ENCODE results near the gene RXRA. TPM values are rescaled to one million over a fixed set of nuclear protein-coding genes. Genes with fewer than 3 reads are reported as not detected.
A peak's percentile ranks its signal among the peaks of the same experiment; 100 is the strongest.

RXRA gene
- total and polyA plus RNA-seq, 2 of the 4 experiments (the other 2 are of a cell fraction): 7.5 to 17.9 TPM

DNA sequence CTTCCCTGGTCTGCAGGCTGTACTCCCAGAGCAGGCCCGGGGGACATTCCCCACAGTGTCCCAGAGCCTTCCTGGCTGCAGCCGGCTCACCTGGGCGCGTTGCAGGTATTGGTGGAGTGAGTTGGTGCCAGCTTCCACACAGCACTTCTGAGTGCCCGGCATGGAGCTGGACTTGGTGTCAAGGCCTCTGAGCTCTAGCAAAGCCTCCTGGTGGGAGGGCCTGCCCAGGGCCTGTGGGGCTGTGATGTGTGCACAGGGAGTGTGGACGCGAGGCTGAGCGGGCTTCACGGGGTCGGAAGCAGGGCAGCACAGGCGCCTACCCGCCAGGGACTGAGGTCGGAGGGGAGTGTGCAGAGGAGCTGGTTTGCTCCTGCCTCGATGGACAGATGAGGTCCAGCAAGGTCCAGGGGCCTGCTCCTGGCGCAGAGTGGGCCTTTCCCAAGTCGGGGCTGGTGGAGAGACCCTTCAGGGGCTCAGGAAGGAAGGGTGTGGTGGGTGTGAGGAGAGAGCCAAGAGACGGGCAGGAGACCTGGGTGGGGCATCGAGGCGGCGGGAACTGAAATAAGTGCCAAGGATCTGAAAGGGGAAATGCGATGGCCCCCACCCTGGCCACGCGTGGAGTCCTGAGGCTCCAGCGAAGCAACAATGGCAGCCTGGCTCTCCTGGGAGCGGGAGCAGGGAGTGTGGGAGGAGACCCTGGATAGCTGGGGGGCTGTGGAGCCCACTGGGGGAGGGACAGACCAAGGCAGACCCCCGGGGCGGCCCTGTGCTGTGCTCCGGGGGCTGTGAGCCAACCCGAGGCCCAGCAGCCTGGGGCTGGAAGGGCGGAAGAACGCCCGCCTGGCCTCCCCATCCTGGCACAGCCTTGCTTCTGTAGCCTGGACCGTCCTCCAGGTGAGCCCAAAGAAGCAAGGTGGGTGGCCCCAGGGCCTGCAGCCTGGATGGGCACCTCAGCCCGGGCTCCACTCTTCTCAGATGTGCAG is 78.4 kb downstream of the RXRA start:
- TF ChIP-seq USF2 (IDR thresholded peaks at IDR 0.05; ENCODE audit: low read depth, low read length) (no peak), RCOR1 (IDR thresholded peaks at IDR 0.05; ENCODE audit: insufficient replicate concordance, low read length) (no peak), SMC3 (IDR thresholded peaks at IDR 0.05; ENCODE audit: low read depth, low read length) (no peak), MAFK (IDR thresholded peaks at IDR 0.05; ENCODE audit: low read depth, low read length) (no peak), RFX5 (IDR thresholded peaks at IDR 0.05; ENCODE audit: low read depth, low read length) (no peak)
- TF ChIP-seq, protein P1, sequence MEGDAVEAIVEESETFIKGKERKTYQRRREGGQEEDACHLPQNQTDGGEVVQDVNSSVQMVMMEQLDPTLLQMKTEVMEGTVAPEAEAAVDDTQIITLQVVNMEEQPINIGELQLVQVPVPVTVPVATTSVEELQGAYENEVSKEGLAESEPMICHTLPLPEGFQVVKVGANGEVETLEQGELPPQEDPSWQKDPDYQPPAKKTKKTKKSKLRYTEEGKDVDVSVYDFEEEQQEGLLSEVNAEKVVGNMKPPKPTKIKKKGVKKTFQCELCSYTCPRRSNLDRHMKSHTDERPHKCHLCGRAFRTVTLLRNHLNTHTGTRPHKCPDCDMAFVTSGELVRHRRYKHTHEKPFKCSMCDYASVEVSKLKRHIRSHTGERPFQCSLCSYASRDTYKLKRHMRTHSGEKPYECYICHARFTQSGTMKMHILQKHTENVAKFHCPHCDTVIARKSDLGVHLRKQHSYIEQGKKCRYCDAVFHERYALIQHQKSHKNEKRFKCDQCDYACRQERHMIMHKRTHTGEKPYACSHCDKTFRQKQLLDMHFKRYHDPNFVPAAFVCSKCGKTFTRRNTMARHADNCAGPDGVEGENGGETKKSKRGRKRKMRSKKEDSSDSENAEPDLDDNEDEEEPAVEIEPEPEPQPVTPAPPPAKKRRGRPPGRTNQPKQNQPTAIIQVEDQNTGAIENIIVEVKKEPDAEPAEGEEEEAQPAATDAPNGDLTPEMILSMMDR (conservative IDR thresholded peaks at IDR 0.05; ENCODE audit: low read depth, low read length): no peak
- Histone ChIP-seq H4K20me1 (ENCODE audit: insufficient read depth, low read length) (peaks cover 61% of the 10 kb centered on the region), H3K4me2 (ENCODE audit: low read depth, low read length) (no peak overlapping the region; the same call in 1 of the 2 replicates)

More for the DNA sequence above, 78.4 kb downstream of the RXRA start:
- peak overlapping the region; percentile 4; the same call in 1 of the 2 replicates for H3K27ac ChIP-seq (ENCODE audit: insufficient read depth, low read length)
- POLR2A ChIA-PET (ENCODE audit: unreplicated experiment): no interaction called here
- H3K36me3 ChIP-seq (ENCODE audit: control insufficient read depth, insufficient read depth, low read length): peaks cover 11% of the 10 kb centered on the region; the same call in 1 of the 2 replicates
- no peaks in the 10 kb centered on the region for H3K27me3 ChIP-seq (ENCODE audit: control insufficient read depth, insufficient read depth, low read length)
- DNase-seq (no peak), ATAC-seq (ENCODE audit: low read depth) (no peak)
- no peaks in the 10 kb centered on the region for H3K9me3 ChIP-seq (ENCODE audit: control insufficient read depth, insufficient read depth, low read length)
- H3K56ac ChIP-seq (ENCODE audit: extremely low read depth, insufficient read depth, low read length): no peak overlapping the region
- peak overlapping the region; percentile 52 for H2BK120ac ChIP-seq (ENCODE audit: low read depth, low read length)
- H2AFZ ChIP-seq (replicated peaks; ENCODE audit: low read length, poor library complexity): peak overlapping the region; percentile 61
- H3K4ac ChIP-seq (ENCODE audit: low read depth, low read length): peak overlapping the region; percentile 50
- H2BK15ac ChIP-seq (ENCODE audit: low read depth, low read length): no peak overlapping the region
- peaks cover 13% of the 10 kb centered on the region; the same call in 1 of the 2 replicates for H3K9me1 ChIP-seq (ENCODE audit: insufficient read depth, low read length)
- WGBS, 2 experiments (ENCODE audit: extremely low coverage in 2 of 2, insufficient read length in 1 of 2): 85% methylated on average over 19 of the region's 34 CpGs; no CpG with 5 or more reads in 1 of the 2 experiments
- no peak overlapping the region for H4K5ac ChIP-seq (ENCODE audit: low read depth, low read length)
- no peak overlapping the region for H3K9ac ChIP-seq (ENCODE audit: low read depth, low read length)
- no TSS peak for BruUV-seq (replicated peaks)
- H2BK5ac ChIP-seq (ENCODE audit: low read depth, low read length, poor library complexity, severe bottlenecking): no peak overlapping the region
- intact Hi-C loops (cut with micrococcal nuclease): no loop called here
- CTCF ChIA-PET: interaction anchor here (1.2 kb wide), 1 partner anchor 20 kb away, joined by 3 read pairs; no protein-coding TSS in a partner anchor
- peak overlapping the region; percentile 91; the same call in 1 of the 2 replicates for H2AK5ac ChIP-seq (ENCODE audit: low read depth, low read length)
- no peak overlapping the region for H3K4me3 ChIP-seq (ENCODE audit: insufficient read depth, low read depth, low read length)
- H3K4me1 ChIP-seq (ENCODE audit: control insufficient read depth, insufficient read depth, low read length): peaks cover 30% of the 10 kb centered on the region
- dilution Hi-C loops (cut with HindIII; ENCODE audit: low sequenced_read_pairs, unreplicated experiment): no loop called here
- peak overlapping the region; percentile 89 for H2AK9ac ChIP-seq (replicated peaks; ENCODE audit: low read depth, low read length, poor library complexity)
- no peak overlapping the region for H3K18ac ChIP-seq (ENCODE audit: low read depth, low read length)
- H3K79me1 ChIP-seq (ENCODE audit: low read depth in 1 of 2, low read length in 2 of 2): peaks cover 11 to 87% of the 10 kb centered on the region in 2 experiments
- in situ Hi-C loops (cut with MboI; ENCODE audit: low sequenced_read_pairs): loop anchor here (25.0 kb wide), 1 partner anchor 592 kb away; no protein-coding TSS in a partner anchor
- no peak overlapping the region for H3K23ac ChIP-seq (ENCODE audit: low read depth, low read length)
- peak overlapping the region in 1 of 2 experiments; percentile 4; a peak in 1 of 4 replicates for H4K8ac ChIP-seq (ENCODE audit: low read depth in 2 of 2, low read length in 2 of 2)
- H3K14ac ChIP-seq (replicated peaks; ENCODE audit: low read depth, low read length): peak overlapping the region; percentile 20
- 0 out of 2 replicates have a peak overlapping the region, but pooled peaks have one; percentile 29 for H2BK20ac ChIP-seq (ENCODE audit: low read depth, low read length)
- H4K91ac ChIP-seq (ENCODE audit: insufficient read depth, low read depth, low read length): peak overlapping the region; percentile 56
